SK-N-SH treated with all-trans-retinoic acid at 6 μM for 48 hours (cell line): ENCODE data around the gene VTI1A.

Source experiments
- ARNTL ChIP-seq: fragments of 450-650 bp; formaldehyde crosslinking; IDR thresholded peaks from 2 replicates; pipeline ENCODE4 v1.5.0; 2020; ENCODE audit warnings: low read depth, mild to moderate bottlenecking, moderate library complexity, borderline replicate concordance
- CSDC2 ChIP-seq: fragments of 250-450 bp; sonication (Bioruptor Pico); IDR thresholded peaks from 2 replicates; pipeline ENCODE4 v1.5.0; 2020; ENCODE audit warnings: mild to moderate bottlenecking, moderate library complexity
- ESRRG ChIP-seq: fragments of 250-450 bp; sonication (Bioruptor Pico); IDR thresholded peaks from 2 replicates; pipeline ENCODE4 v1.6.1; 2021; ENCODE audit warnings: mild to moderate bottlenecking
- GLIS3 ChIP-seq: fragments of 250-450 bp; sonication (Bioruptor Pico); IDR thresholded peaks from 2 replicates; pipeline ENCODE4 v1.5.0; 2020; ENCODE audit warnings: mild to moderate bottlenecking, moderate library complexity
- PATZ1 ChIP-seq: fragments of 250-450 bp; sonication (Bioruptor Pico); IDR thresholded peaks from 2 replicates; pipeline ENCODE4 v1.8.0; 2020; ENCODE audit warnings: mild to moderate bottlenecking, moderate library complexity, borderline replicate concordance
- ZC3H10 ChIP-seq: fragments of 250-450 bp; sonication (Bioruptor Pico); IDR thresholded peaks from 2 replicates; pipeline ENCODE4 v1.5.1; 2021; ENCODE audit warnings: mild to moderate bottlenecking, moderate library complexity
- ZFP30 ChIP-seq: fragments of 450-650 bp; formaldehyde crosslinking; IDR thresholded peaks from 2 replicates; pipeline ENCODE4 v1.5.0; 2022; ENCODE audit warnings: mild to moderate bottlenecking, moderate library complexity
- ZNF565 ChIP-seq: fragments of 450-650 bp; formaldehyde crosslinking; conservative IDR thresholded peaks from 2 replicates; pipeline ENCODE4 v1.5.0; 2020; ENCODE audit warnings: low read depth, mild to moderate bottlenecking, moderate library complexity
- ZNF70 ChIP-seq: fragments of 450-650 bp; formaldehyde crosslinking; IDR thresholded peaks from 2 replicates; pipeline ENCODE4 v1.5.0; 2020; ENCODE audit warnings: mild to moderate bottlenecking, moderate library complexity

- TF ChIP-seq ARNTL (no peak), PATZ1 (CRISPR knock-in tag) (no peak), ZNF70 (CRISPR knock-in tag) (no peak), ZC3H10 (CRISPR knock-in tag) (no peak), ZFP30 (no peak), CSDC2 (CRISPR knock-in tag) (no peak), ZNF565 (CRISPR knock-in tag) (no peak), GLIS3 (CRISPR knock-in tag) (no peak), ESRRG (CRISPR knock-in tag) (no peak)
These were observed 79.9 kb downstream of the VTI1A start for GRCh38 chr10:112526906-112527305.
